Caki2 (cell line): ENCODE results near the gene PTPRR. TPM values are rescaled to one million over a fixed set of nuclear protein-coding genes. Genes with fewer than 3 reads are reported as not detected.

Source experiments
- DNase-seq: peaks from one replicate; pipeline ENCODE4 v3.0.0-alpha.2; 2015; ENCODE audit warnings: low read depth
- in situ Hi-C: cut with HindIII; loops from 2 replicates; pipeline ENCODE4 v1.10.0; 2016; ENCODE audit warnings: low sequenced_read_pairs, low pct_unique_long_range_greater_than_20kb, mixed read lengths
- total RNA-seq: library from RNA; depleted of rRNA; stranded (reverse); fragments of >200 nt; shearing (Covaris generic); gene quantifications from 2 replicates; pipeline ENCODE4 v1.2.3, GENCODE V29; 2014; ENCODE audit warnings: low replicate concordance

Gene PTPRR
- total RNA-seq, 1 experiment from 2014 or later = 22.3 TPM

DNA sequence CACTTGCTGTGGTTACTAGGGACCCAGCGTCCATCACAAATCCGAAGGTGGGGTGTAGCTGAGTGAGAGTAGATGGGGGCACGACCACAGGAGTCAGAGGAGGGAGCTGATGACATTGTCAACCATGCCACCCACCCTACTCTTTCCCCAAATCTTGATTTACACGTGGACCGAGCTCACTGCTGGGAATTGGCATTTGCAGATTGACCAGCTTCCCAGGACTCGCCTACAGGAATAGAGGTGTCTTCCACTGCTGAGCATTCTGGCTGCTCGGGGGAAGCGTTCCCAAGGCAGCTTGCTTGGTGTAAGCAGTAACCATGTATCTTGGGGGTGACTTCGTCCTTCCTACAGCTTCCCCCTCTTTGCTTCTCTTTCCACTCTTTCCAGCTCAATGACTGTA lies 353 bp upstream of the PTPRR start:
- in situ Hi-C loops = no loop called here
- DNase-seq = no peak

DNA sequence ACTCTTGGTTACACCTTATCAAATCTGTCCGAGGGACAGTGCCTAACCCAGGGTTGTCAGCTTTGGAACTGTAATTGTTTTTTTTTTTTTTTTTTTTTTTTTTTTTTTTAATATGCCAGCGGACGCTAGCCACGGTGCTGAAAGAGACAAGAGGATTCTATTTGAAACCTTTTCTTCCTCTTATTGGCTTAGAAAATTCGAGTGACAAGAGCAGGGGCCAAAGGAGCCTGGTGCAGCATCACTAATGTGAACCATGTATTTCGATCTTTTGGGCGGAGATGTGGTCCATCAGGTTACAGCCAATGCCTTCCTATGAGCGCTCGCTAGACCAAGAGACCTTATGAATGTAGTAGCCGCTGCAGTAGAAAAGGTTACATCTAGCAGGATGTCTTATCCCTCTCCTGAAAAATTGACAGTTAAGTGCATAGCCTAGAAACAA lies 922 bp downstream of the PTPRR start:
- in situ Hi-C loops = no loop called here
- peak; percentile 54 for DNase-seq

DNA sequence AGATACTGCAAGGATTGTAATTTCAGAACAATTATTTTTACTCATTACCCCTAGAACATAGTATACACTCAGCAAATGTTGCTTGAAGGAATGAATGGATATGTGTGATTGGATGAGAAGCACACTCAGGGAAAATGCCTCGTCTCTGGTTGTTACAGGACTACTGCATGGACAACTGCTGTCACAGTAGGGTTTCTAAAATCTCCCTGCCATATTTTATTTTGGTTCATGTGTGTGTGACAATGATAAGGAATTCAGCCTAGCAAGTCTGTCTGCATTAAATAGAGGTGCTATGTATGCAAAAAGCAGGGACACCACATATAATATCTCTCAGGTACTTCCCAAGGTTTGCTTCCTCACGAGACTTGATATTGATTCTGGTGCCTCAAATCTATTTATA lies 1.4 kb downstream of the PTPRR start:
- no peak for DNase-seq
- in situ Hi-C loops = no loop called here

DNA sequence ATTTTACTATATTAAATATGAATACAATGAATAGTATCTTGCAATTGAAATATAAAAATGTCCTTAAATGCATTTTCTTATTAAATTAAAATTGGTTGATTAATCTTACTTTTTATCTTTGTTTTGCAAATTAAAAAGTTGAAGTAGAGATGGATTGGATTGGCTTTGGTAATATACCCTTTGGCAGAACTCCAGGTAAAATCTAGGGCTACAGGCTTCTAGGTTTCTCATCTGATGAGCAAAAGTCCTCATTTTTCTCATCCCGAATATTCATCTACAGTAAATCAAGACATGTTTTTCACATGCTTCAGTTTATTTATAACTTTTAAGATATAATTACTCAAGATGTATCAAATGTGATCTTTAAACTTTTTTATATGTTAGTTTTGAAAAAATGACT lies 2.2 kb downstream of the PTPRR start:
- DNase-seq = no peak
- in situ Hi-C loops = no loop called here

DNA sequence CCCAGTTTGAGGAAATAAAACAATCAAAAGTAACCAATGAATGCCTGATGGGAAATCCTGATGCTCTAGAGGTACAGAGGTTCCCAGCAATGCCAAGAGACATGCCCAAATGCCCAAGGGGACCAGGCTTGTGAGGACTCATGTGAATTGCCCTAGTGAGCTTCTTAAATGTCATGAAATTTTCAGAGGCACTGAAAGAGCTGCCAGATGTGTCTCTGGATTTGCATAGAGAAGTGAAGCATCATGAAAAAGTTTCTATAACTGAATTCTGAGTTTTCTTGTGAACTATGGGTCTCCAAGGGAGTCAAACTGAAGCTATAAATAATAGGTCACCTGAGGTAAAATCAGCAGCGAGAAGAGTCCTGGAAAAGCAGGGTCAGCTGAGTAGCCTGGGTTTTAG lies 9.9 kb downstream of the PTPRR start:
- in situ Hi-C loops = no loop called here
- no peak for DNase-seq

DNA sequence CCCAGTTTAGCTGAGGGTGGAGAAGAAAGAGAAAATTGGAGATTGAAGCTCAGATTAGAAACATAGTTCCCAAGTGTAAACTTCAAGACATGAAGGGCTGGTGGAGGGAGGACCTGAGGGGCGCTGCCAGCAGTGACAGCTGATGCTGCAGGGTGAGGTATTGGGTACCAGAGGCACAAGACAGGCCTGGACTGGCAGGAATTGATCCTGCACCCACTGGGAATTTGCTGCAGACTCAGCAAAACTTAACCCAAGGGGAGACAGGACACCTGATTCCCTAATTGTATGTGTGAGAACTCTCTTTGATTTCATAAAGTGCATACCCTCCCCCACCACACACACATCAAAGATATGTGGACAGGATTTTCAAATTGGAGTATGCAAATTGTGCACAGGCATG lies 11.6 kb downstream of the PTPRR start:
- no peak for DNase-seq
- in situ Hi-C loops = no loop called here

DNA sequence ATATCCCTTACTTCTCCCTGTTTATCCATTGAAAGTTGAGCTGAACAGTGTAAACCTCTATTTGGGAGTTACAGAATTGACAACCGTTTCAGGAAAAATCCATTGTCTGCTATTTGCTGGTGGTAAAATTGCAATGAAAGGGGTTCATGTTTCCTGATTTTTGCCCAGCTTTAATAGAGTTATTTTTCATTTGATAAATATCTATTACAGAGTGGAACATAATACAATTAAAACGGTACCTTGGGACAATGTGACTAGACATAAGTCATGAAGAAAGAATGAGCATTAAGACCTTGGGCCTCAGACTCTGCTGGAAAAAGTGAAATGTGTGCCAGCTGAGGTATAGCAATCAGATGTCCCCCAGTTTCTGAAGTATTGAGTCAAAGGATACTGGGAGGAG lies 13.1 kb downstream of the PTPRR start:
- in situ Hi-C loops = no loop called here
- DNase-seq = no peak

DNA sequence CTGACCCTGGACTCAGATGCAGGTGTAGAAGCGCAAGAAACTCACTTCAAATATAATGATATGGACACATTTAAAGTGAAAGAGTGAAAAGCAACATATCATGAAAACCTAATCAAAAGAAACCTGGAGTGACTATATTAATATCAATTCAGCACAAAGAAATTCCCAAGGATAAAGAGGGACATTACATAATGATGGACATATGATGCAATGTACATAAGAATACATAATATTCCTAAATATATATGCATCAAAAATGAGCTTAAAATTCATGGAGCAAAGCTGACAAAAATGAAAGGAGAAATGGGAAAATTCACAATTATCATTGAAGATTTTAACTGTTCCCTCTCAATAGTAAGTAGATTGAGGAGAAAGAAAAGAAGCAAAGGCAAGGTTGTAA lies 24.6 kb downstream of the PTPRR start:
- DNase-seq = no peak
- in situ Hi-C loops = no loop called here

DNA sequence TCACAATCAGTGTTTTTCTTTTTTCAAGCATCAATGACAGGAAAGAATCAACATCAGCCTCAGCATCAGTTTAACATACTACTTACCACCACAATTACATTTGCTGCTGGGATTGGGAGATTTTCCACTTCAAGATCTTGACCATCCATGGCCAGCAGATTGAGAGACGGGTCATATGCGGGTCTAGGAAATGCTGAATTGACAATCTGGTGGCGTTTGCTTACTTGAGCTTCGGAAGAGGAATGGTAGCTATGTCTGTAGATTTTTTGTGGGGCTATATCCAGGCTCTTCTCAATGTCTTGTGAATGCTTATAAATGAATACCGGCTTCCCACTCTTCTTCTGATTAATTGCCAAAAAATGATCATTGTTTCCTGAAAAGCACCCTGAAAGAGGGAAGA lies 27.9 kb downstream of the PTPRR start:
- no peak for DNase-seq
- in situ Hi-C loops = no loop called here

DNA sequence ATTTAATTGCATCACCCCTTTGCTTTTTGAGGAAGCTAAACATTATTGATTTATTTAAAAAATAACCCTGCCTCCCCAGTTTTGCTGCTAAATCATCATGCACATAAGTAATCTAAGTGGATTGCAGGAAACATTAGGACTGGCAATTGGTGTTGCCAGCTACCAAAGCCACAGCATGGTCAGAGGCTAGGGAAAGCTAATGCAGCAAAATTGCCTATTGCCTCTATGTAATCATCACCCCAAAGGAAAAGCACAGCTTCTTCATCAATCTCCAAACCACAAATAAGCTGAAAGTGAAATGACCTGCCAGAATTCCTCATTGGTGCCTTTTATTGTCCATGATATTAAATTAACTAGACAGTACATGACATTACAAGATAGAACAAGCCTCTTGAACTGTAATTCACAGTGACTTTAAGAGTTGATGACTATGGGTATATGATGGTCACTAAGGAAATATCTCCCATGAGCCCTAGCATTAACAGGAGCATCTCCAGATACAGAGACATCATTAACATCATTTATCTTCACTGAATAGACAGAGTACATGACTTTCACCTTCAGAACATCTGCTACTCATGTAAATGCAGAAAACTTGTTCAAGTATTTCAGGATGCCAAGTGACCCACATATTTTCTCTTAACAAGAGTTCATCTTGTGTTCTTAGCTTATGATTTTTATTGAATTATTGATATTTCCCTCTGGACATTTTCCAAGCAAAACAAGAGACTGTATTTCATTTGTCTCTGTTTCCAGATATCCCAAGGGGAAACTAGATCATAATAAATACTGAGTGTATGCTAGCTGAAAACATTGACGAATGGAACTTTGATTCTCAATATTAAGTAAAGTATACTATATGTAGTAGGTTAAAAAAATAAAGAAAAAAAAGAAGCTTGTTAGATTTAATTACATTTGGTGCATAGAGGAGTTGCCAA lies 29.4 kb downstream of the PTPRR start:
- no peak for DNase-seq
- in situ Hi-C loops = no loop called here

DNA sequence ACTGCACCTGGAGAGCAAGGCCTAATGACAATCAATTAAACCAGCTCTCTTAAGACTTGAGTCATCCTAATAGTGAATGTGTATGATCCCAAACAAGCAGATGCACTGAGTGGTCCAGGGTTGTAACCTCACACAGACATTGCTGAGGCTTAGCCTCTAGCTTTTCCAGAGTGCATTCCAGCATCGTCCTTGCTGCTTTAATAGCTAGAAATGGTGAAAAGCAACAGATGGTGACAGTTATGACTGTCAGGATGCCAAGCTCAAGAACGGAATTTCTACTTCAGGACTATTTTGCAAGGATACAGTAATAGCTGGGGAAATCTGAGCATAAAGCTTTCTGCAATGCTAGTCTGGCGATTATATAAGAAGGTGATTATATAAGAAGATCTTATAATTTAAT lies 34.6 kb downstream of the PTPRR start:
- DNase-seq = no peak
- in situ Hi-C loops = no loop called here

DNA sequence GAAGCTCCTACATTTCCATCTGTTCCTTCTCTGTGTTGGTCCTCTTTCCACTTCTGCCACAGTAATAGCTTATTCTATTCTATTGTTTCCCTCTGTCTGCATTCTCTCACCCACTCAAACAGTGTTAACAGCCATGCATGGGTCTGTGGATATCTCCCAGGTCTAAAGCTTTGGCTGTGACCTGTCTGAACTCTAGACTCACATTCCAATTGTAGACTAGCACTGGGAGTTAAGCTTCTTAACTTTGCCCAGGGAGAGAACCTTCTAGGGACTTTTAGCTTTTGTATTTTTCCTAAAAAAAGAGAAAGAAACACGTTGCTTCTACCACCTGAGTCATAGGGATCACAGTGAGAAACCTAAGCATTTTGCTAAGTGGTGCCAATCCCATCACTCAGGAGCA lies 36.7 kb downstream of the PTPRR start:
- DNase-seq = no peak
- in situ Hi-C loops = no loop called here

DNA sequence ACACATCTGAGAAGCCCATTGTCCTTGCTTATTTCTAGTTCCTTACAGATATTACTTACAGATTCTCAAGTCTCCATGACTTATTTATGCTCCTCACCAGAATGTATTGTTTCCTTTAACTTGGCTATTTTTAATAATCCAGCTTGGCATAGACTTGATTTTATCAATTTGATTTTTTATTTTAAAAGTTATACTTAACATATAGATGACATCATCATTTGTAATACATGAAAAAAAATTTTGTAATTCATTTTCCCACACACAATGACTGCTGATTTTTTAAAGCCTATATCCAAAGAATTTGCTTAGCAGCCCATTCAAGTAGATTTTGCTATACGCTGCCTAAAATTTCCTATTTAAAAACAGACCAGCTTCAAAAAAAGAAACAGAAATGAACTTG lies 39.8 kb downstream of the PTPRR start:
- in situ Hi-C loops = no loop called here
- DNase-seq = no peak

DNA sequence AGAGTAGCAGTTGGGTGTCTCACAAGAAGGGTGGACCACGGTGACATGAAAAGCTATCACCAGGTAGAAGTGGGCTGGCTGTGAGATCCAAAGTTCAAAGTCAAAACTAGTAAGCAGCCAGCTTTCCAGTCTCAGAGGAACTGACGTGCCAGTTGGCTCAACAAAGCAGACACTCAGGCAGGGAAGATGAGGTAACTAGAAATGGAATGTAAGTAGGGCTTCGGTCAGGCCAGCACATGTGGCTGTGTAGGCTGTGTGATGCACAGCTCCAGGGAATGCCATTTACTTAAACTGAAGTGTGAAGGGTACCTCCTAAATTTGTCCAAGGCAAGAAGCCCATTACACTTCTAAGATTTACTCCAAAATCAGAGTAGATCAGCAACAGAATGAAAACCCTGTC lies 43.6 kb downstream of the PTPRR start:
- DNase-seq = no peak
- in situ Hi-C loops = no loop called here

DNA sequence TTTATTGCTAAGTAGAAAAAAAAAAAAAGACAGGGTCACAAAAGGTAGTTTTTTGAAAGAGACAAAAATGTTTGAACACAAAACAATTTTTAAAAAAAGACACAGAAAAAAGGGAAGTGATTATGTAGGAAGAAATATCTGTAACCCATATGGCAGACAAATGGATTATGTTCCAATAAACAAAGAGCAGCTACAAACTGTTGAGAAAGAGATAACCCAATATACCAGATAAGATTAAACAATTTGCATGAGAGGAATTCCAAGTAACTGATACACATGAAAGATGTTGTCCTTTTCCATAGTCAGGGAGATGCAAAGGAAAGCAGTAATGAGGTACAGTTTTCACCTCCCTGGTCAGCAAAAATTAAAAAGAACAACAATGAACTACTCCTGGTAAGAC lies 44.9 kb downstream of the PTPRR start:
- in situ Hi-C loops = no loop called here
- DNase-seq = no peak

DNA sequence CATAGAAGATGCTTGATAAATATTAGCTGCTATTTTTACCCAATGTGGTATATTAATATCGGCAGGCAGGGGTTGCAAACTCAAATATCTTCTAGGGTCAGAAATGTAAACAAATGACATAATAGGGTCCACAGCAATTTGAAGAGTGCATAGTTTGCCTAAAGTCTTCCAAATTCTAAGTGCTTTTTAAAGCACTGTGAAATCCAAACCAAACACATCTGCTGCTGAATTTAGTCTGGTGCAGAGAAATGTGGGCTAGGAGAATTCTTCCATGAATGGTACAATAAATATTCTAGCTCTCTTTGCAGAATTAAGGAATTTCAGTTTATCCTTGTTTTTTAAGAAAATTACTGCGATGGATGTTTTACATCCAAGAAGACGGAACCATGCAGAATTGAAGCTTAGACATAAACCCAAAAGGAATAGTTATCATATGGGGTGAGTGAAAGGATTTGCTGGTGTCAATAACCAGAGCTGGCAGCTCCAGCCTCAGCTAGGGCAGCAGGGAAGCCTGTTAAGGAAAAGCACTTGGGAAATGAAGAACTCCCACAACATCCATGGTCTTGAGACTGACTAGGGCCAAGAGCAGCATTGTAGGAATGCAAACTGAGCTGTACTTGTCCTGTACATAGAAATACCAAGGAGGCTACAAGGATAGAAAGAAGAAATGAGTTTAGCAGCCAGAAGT lies 65.5 kb downstream of the PTPRR start:
- DNase-seq = no peak
- in situ Hi-C loops = no loop called here

DNA sequence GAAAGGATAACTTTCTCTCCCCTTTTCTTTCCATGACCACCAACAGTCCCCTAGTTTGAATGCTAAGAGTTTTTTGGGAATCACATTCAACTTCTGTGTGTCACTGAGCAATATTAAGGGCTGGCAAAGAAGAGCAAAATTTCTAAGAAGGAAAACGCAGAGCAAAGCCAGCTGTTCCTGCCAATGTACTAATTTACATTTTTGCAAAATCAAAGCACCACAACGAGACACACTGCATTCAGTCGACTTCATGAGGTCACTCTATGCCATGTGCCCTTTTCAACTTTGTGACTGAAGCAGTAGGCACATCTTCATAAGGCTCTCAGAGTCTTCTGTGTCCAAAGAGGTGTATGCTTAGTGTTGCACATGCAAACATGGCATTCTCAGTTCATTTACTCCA lies 66.4 kb downstream of the PTPRR start:
- in situ Hi-C loops = no loop called here
- DNase-seq = no peak

DNA sequence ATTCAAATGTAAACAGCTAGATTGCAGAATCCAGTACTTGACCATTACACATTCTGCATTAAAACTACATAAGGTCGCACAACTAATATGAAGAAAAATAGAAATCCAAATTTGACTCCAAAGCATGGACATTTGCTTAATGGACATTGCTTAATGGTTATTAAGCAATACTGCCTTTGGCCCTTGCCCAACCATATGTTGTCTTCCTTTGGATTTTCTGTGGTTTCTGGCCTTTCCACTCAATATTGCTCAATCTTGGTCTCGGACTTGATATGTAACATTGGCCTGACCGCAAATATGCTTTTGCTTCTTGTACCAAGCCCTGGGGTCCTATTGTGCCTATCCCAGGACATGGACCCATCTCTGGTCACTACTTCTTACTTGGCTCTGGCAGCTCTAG lies 67.2 kb downstream of the PTPRR start:
- DNase-seq = no peak
- in situ Hi-C loops = no loop called here

DNA sequence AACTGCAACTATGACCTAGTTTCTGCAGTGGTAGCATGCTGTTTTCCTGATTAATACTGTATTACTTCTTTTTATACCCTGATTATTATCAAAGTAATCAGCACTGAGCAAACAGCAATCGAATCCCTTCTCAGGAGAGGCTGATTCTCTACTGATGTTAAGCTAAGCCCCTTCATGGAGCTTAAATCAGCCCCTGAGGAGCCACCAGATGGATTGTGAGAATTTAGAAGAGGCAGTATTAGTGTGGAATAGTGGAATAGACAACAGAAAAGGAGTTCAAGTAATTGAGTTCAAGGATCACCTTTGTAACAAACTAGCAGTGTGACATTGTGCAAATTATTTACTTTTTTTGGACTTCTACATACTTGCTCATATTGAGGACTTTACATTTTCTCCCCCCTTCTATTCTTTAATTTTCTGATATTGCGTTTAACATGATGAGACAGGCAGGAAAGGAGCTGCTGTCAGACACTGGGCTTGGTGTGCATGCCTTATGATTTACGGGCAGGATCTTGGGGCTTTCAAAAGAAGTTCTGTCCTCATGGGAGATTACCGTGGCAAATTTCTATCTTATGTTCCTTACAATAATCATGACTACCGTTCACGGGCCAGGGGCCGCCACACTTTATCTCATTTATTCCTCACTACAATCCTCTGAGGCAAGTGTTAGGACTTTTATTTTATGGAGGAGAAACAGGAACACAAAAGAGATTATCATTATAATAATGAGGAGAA lies 68.0 kb downstream of the PTPRR start:
- in situ Hi-C loops = no loop called here
- no peak for DNase-seq
